Testis (tissue), 2 donors: Measurements from ENCODE around the gene CLEC14A.

ENCODE experiments used
- CTCF ChIP-seq, 3 experiments: fragments of 450-650 bp in 2 of 3; fragments of 200-600 bp in 1 of 3; sonication (generic) in 1 of 3; IDR thresholded peaks; one replicate each; pipeline ENCODE4 v1.5.1; 2016 to 2019; ENCODE audit warnings: antibody characterized with exemption in 3 of 3, mild to moderate bottlenecking in 2 of 3, moderate library complexity in 1 of 3
- POLR2A ChIP-seq: fragments of 450-650 bp; IDR thresholded peaks from one replicate; pipeline ENCODE4 v1.6.1; 2017; ENCODE audit warnings: antibody characterized with exemption, mild to moderate bottlenecking, moderate library complexity

GRCh38 chr14:38211255-38211735 lies 44.6 kb downstream of the CLEC14A start:
- TF ChIP-seq CTCF (IDR thresholded peaks at IDR 0.05): no peak
- TF ChIP-seq POLR2A: no peak
